A673 (cell line): ENCODE data around the gene BRWD1. TPM values are rescaled to one million over a fixed set of nuclear protein-coding genes. Genes with fewer than 3 reads are reported as not detected.

Experiments used
- BruUV-seq: library from RNA; stranded (reverse); fragments of 400-500 nt; replicated peaks from 2 replicates; lab custom pipeline; 2021; lab: Mats Ljungman, UMichigan
- CTCF ChIA-PET: fragments of 300-600 bp; sonication (Branson Sonifier 250); formaldehyde crosslinking; loops from one replicate; lab custom pipeline; 2022; ENCODE audit warnings: antibody characterized with exemption; lab: Charles Lee
- POLR2A ChIA-PET: fragments of 300-600 bp; sonication (Branson Sonifier 250); formaldehyde crosslinking; loops from one replicate; lab custom pipeline; 2022; ENCODE audit warnings: antibody characterized with exemption; ENCODE audit not compliant: low non-redundant PET; lab: Charles Lee
- DNase-seq: peaks from one replicate; pipeline ENCODE4 v3.0.0-alpha.2; 2015; ENCODE audit warnings: low spot score
- H3K27ac ChIP-seq: fragments of 200-600 bp; sonication (generic); 2 replicates; pipeline ENCODE4 v1.5.1; 2016; ENCODE audit warnings: mixed run types, low read depth, mild to moderate bottlenecking, mixed read lengths, antibody characterized with exemption, low read length; ENCODE audit not compliant: poor library complexity, severe bottlenecking
- H3K27me3 ChIP-seq: fragments of 200-600 bp; sonication (generic); replicated peaks from 2 replicates; pipeline ENCODE4 v1.6.1; 2017; ENCODE audit warnings: mixed run types, low read depth, mild to moderate bottlenecking, mixed read lengths, antibody characterized with exemption, low read length; ENCODE audit not compliant: insufficient read depth, poor library complexity
- H3K36me3 ChIP-seq: fragments of 200-600 bp; sonication (generic); 2 replicates; pipeline ENCODE4 v1.6.1; 2016; ENCODE audit warnings: mixed run types, mild to moderate bottlenecking, mixed read lengths, antibody characterized with exemption, low read length; ENCODE audit not compliant: insufficient read depth, poor library complexity, severe bottlenecking
- H3K4me1 ChIP-seq: fragments of 200-600 bp; sonication (generic); 2 replicates; pipeline ENCODE4 v1.6.1; 2017; ENCODE audit warnings: mixed run types, mild to moderate bottlenecking, mixed read lengths, antibody characterized with exemption, low read length; ENCODE audit not compliant: insufficient read depth, poor library complexity, severe bottlenecking
- H3K4me3 ChIP-seq: fragments of 200-600 bp; sonication (generic); 2 replicates; pipeline ENCODE4 v1.5.1; 2016; ENCODE audit warnings: low read depth, mixed run types, mild to moderate bottlenecking, mixed read lengths, low read length; ENCODE audit not compliant: poor library complexity, severe bottlenecking
- H3K9me3 ChIP-seq: fragments of 200-600 bp; sonication (generic); 2 replicates; pipeline ENCODE4 v1.6.1; 2016; ENCODE audit warnings: mixed run types, low read depth, mild to moderate bottlenecking, mixed read lengths, antibody characterized with exemption, low read length; ENCODE audit not compliant: poor library complexity, severe bottlenecking
- EZH2 ChIP-seq: fragments of 200-600 bp; sonication (generic); IDR thresholded peaks from 2 replicates; pipeline ENCODE4 v1.6.1; 2017; ENCODE audit warnings: borderline replicate concordance, low read depth, mild to moderate bottlenecking, mixed read lengths, antibody characterized with exemption, low read length; ENCODE audit not compliant: poor library complexity, severe bottlenecking
- intact Hi-C: fragments of 100-400 bp; cut with micrococcal nuclease; formaldehyde crosslinking; loops from one replicate; pipeline ENCODE4 v1.10.0; 2022; ENCODE audit not compliant: unreplicated experiment
- total RNA-seq: library from RNA; stranded (reverse); gene quantifications from 2 replicates; pipeline ENCODE4 v1.2.3, GENCODE V29; 2021
- TF ChIP-seq, protein P1 (sequence below): fragments of 300-800, 200-600 bp; sonication (generic); conservative IDR thresholded peaks from 2 replicates; pipeline ENCODE4 v1.5.1; 2017; ENCODE audit warnings: low read depth, mild to moderate bottlenecking, antibody characterized with exemption, low read length, moderate library complexity, mixed read lengths

BRWD1 gene
- total RNA-seq, 1 experiment from 2014 or later: 27.6 TPM

GRCh38 chr21:39346671-39347331 is 33.4 kb upstream of the BRWD1 start:
- H3K36me3 ChIP-seq: peaks cover 51% of the 10 kb centered on the region
- no peak for TF ChIP-seq EZH2
- TF ChIP-seq, protein P1, sequence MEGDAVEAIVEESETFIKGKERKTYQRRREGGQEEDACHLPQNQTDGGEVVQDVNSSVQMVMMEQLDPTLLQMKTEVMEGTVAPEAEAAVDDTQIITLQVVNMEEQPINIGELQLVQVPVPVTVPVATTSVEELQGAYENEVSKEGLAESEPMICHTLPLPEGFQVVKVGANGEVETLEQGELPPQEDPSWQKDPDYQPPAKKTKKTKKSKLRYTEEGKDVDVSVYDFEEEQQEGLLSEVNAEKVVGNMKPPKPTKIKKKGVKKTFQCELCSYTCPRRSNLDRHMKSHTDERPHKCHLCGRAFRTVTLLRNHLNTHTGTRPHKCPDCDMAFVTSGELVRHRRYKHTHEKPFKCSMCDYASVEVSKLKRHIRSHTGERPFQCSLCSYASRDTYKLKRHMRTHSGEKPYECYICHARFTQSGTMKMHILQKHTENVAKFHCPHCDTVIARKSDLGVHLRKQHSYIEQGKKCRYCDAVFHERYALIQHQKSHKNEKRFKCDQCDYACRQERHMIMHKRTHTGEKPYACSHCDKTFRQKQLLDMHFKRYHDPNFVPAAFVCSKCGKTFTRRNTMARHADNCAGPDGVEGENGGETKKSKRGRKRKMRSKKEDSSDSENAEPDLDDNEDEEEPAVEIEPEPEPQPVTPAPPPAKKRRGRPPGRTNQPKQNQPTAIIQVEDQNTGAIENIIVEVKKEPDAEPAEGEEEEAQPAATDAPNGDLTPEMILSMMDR: no peak
- H3K27me3 ChIP-seq: no peaks in the 10 kb centered on the region
- no peak for DNase-seq
- no TSS peak for BruUV-seq
- CTCF ChIA-PET: interaction anchor here (0.7 kb wide), 1 partner anchor 94 kb away, joined by 3 read pairs; no protein-coding TSS in a partner anchor
- H3K27ac ChIP-seq: peak overlapping the region; percentile 92
- intact Hi-C loops: no loop called here
- H3K9me3 ChIP-seq: no peaks in the 10 kb centered on the region
- POLR2A ChIA-PET: no interaction called here
- H3K4me3 ChIP-seq: peak overlapping the region; percentile 94
- H3K4me1 ChIP-seq: peaks cover 20% of the 10 kb centered on the region

- peak overlapping the region; percentile 94 for H3K4me3 ChIP-seq
- CTCF ChIA-PET: no interaction called here
These were observed 32.8 kb upstream of the BRWD1 start for GRCh38 chr21:39346206-39346605.

GRCh38 chr21:39345440-39345839 is 32.0 kb upstream of the BRWD1 start:
- TF ChIP-seq EZH2: no peak
- TF ChIP-seq, protein P1: no peak
- Histone ChIP-seq H3K4me3 (no peak overlapping the region), H3K9me3 (no peaks in the 10 kb centered on the region), H3K4me1 (peaks cover 20% of the 10 kb centered on the region), H3K27me3 (no peaks in the 10 kb centered on the region), H3K36me3 (peaks cover 59% of the 10 kb centered on the region), H3K27ac (no peak overlapping the region)
- ChIA-PET CTCF (no interaction called here), POLR2A (no interaction called here)
- intact Hi-C loops: no loop called here
- DNase-seq: no peak
- BruUV-seq: no TSS peak

More at GRCh38 chr21:39346206-39346605, 32.8 kb upstream of the BRWD1 start:
- H3K4me1 ChIP-seq: peaks cover 20% of the 10 kb centered on the region
- BruUV-seq: no TSS peak
- peaks cover 57% of the 10 kb centered on the region for H3K36me3 ChIP-seq
- H3K27ac ChIP-seq: no peak overlapping the region
- no peaks in the 10 kb centered on the region for H3K9me3 ChIP-seq
- no peaks in the 10 kb centered on the region for H3K27me3 ChIP-seq
- DNase-seq: no peak
- POLR2A ChIA-PET: no interaction called here
- TF ChIP-seq, protein P1: no peak
- TF ChIP-seq EZH2: no peak
- intact Hi-C loops: no loop called here
